ENCODE data around the gene SFXN1. TPM values are rescaled to one million over a fixed set of nuclear protein-coding genes. Genes with fewer than 3 reads are reported as not detected.

The SFXN1 gene
- total and polyA plus RNA-seq, 9 of the 15 experiments (the other 6 are each of a cell fraction or from before 2014, with no cell fraction given): 31.8 to 261 (median 113) TPM

GRCh38 chr5:175576096-175576495 is 97.7 kb downstream of the SFXN1 start:
- in situ Hi-C loops (cut with MboI): no loop called here
- CTCF ChIA-PET (ENCODE audit: low intra/inter-chr PET ratio): no interaction called here
- WGBS (ENCODE audit: insufficient coverage, low coverage, missing lambda C conversion rate): 0% methylated on average over 7 of the region's 7 CpGs
- POLR2A ChIA-PET: no interaction called here
- TF ChIP-seq NCOA6 (IDR thresholded peaks at IDR 0.05) (no peak), FOXA1 (IDR thresholded peaks at IDR 0.05; ENCODE audit: borderline replicate concordance) (no peak), E2F5 (CRISPR knock-in tag; IDR thresholded peaks at IDR 0.05) (no peak), NFIC (IDR thresholded peaks at IDR 0.05) (no peak), ZNF785 (CRISPR knock-in tag; IDR thresholded peaks at IDR 0.05) (no peak), ZNF695 (CRISPR knock-in tag; IDR thresholded peaks at IDR 0.05) (no peak), TFAP4 (CRISPR knock-in tag; IDR thresholded peaks at IDR 0.05; ENCODE audit: borderline replicate concordance) (no peak), TBP (optimal IDR thresholded peaks at IDR 0.05; ENCODE audit: low read depth, low read length) (no peak), ZNF41 (CRISPR knock-in tag; conservative IDR thresholded peaks at IDR 0.05) (no peak), ZNF280A (IDR thresholded peaks at IDR 0.05; ENCODE audit: low read depth, partially characterized antibody) (no peak), THRAP3 (IDR thresholded peaks at IDR 0.05; ENCODE audit: borderline replicate concordance) (no peak), TGIF2 (CRISPR knock-in tag; IDR thresholded peaks at IDR 0.05) (no peak), USF2 (CRISPR knock-in tag; IDR thresholded peaks at IDR 0.05) (no peak), RFX1 (IDR thresholded peaks at IDR 0.05) (no peak), KLF13 (tag; IDR thresholded peaks at IDR 0.05; ENCODE audit: borderline replicate concordance, low read depth) (no peak)
- H3K9ac ChIP-seq (ENCODE audit: insufficient read depth in 1 of 2, low read depth in 2 of 2, low read length in 2 of 2): no peak overlapping the region
- H3K27ac ChIP-seq (ENCODE audit: extremely low read depth, low read depth, low read length): no peak overlapping the region
- no peak overlapping the region for H3K4me3 ChIP-seq
- no peak overlapping the region for H2AFZ ChIP-seq (ENCODE audit: low read depth, low read length)
- no peak for ATAC-seq
- BruUV-seq (replicated peaks): no TSS peak
- DNase-seq (ENCODE audit: extremely low read depth in 1 of 4, low spot score in 3 of 4): no peak
- FAIRE-seq: no peak
- no peaks in the 10 kb centered on the region for H3K4me1 ChIP-seq (replicated peaks in 1 of 2; ENCODE audit: control insufficient read depth in 2 of 2, insufficient read depth in 2 of 2, low read length in 2 of 2)
- H3K4me2 ChIP-seq (ENCODE audit: insufficient read depth, low read length): no peak overlapping the region
- H3K9me3 ChIP-seq (replicated peaks; ENCODE audit: control insufficient read depth, insufficient read depth, low read depth, low read length): no peaks in the 10 kb centered on the region
- no peaks in the 10 kb centered on the region for H3K9me1 ChIP-seq (ENCODE audit: control insufficient read depth, insufficient read depth, low read length)
- no peaks in the 10 kb centered on the region for H3K36me3 ChIP-seq (ENCODE audit: control insufficient read depth, insufficient read depth, low read length)
- peaks cover 28 to 58% of the 10 kb centered on the region in 2 experiments; a peak in 4 of 5 replicates for H3K27me3 ChIP-seq (ENCODE audit: control insufficient read depth in 2 of 2, insufficient read depth in 2 of 2, low read length in 2 of 2)
- intact Hi-C loops (cut with micrococcal nuclease): no loop called here
- H4K20me1 ChIP-seq (replicated peaks; ENCODE audit: control insufficient read depth, insufficient read depth, low read length): no peaks in the 10 kb centered on the region
- no peaks in the 10 kb centered on the region for H3K79me2 ChIP-seq (ENCODE audit: control insufficient read depth, insufficient read depth, low read length)

Data from K562 (cell line).